ENCODE results near the gene XYLB.
A peak's percentile ranks its signal among the peaks of the same experiment; 100 is the strongest.

The XYLB gene

DNA sequence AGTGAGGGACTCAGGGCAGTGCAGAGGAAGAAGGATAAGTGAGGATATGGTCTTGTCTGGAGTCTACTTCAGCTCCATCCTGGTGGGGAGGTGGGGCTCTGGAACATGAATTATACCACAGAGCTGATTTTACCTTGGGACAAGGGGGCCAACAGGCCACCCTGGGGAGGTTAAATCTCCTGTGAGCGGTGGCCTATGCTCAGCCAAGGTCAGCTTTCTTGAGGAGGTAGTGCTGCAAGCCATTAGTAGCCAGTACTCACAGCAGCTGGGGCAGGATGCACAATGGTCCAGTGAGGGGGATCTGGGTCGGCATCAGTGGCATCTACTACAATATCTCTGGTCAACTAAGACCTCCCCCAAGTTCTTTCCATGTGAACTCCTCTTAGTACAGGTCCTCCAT is 49.7 kb downstream of the XYLB start:
- Histone ChIP-seq H3K4ac (ENCODE audit: low read depth in 1 of 2, low read length in 2 of 2) (no peak overlapping the region), H2BK15ac (ENCODE audit: low read depth, poor library complexity, severe bottlenecking) (no peak overlapping the region), H2BK120ac (ENCODE audit: low read depth, low read length) (no peak overlapping the region), H3K4me1 (ENCODE audit: control insufficient read depth, insufficient read depth, low read depth, low read length) (no peaks in the 10 kb centered on the region), H3K27me3 (ENCODE audit: control insufficient read depth in 1 of 2, insufficient read depth in 1 of 2, low read length in 2 of 2) (no peaks in the 10 kb centered on the region), H3K36me3 (ENCODE audit: control insufficient read depth in 1 of 2, insufficient read depth in 2 of 2, low read depth in 1 of 2, low read length in 2 of 2) (peaks cover 0 to 68% of the 10 kb centered on the region in 2 experiments), H3K9ac (ENCODE audit: low read length) (no peak overlapping the region), H3K79me1 (replicated peaks; ENCODE audit: low read length, poor library complexity, severe bottlenecking) (no peaks in the 10 kb centered on the region), H3K4me2 (ENCODE audit: low read length, poor library complexity, severe bottlenecking) (no peak overlapping the region), H4K8ac (ENCODE audit: low read length) (no peak overlapping the region), H3K18ac (ENCODE audit: low read depth in 1 of 2, low read length in 2 of 2) (no peak overlapping the region), H2AK5ac (ENCODE audit: low read length, severe bottlenecking) (no peak overlapping the region), H2BK5ac (ENCODE audit: low read depth, low read length, poor library complexity, severe bottlenecking) (no peak overlapping the region), H3K23ac (ENCODE audit: low read length in 2 of 2) (no peak overlapping the region), H2AFZ (ENCODE audit: low read depth, low read length) (no peak overlapping the region), H2BK12ac (ENCODE audit: low read length in 2 of 2) (no peak overlapping the region), H3K27ac (ENCODE audit: low read length, poor library complexity, severe bottlenecking) (no peak overlapping the region), H3K14ac (ENCODE audit: low read length in 2 of 2) (no peak overlapping the region), H3K9me3 (ENCODE audit: control insufficient read depth, low read length) (no peaks in the 10 kb centered on the region), H4K91ac (ENCODE audit: low read length) (no peak overlapping the region), H3K4me3 (ENCODE audit: insufficient read depth in 1 of 2, low read depth in 1 of 2, low read length in 2 of 2) (no peak overlapping the region)
- no peak for DNase-seq
- 93% methylated on average over 2 of the region's 2 CpGs for WGBS

GRCh38 chr3:38396861-38397260 is 50.3 kb downstream of the XYLB start:
- no peak overlapping the region for H3K4me3 ChIP-seq (ENCODE audit: insufficient read depth in 1 of 2, low read depth in 1 of 2, low read length in 2 of 2)
- H2BK120ac ChIP-seq (ENCODE audit: low read depth, low read length), result no peak overlapping the region
- no peak overlapping the region for H2BK12ac ChIP-seq (ENCODE audit: low read length in 2 of 2)
- no peak for DNase-seq
- no peak overlapping the region for H2AK5ac ChIP-seq (ENCODE audit: low read length, severe bottlenecking)
- no peak overlapping the region for H3K9ac ChIP-seq (ENCODE audit: low read length)
- no peak overlapping the region for H4K91ac ChIP-seq (ENCODE audit: low read length)
- no peak overlapping the region for H2AFZ ChIP-seq (ENCODE audit: low read depth, low read length)
- no peak overlapping the region for H2BK5ac ChIP-seq (ENCODE audit: low read depth, low read length, poor library complexity, severe bottlenecking)
- WGBS, result 97% methylated on average over 5 of the region's 5 CpGs
- H3K79me1 ChIP-seq (replicated peaks; ENCODE audit: low read length, poor library complexity, severe bottlenecking), result no peaks in the 10 kb centered on the region
- no peak overlapping the region for H3K23ac ChIP-seq (ENCODE audit: low read length in 2 of 2)
- H3K4ac ChIP-seq (ENCODE audit: low read depth in 1 of 2, low read length in 2 of 2), result no peak overlapping the region
- no peak overlapping the region for H4K8ac ChIP-seq (ENCODE audit: low read length)
- no peaks in the 10 kb centered on the region for H3K9me3 ChIP-seq (ENCODE audit: control insufficient read depth, low read length)
- no peak overlapping the region for H3K14ac ChIP-seq (ENCODE audit: low read length in 2 of 2)
- H3K27ac ChIP-seq (ENCODE audit: low read length, poor library complexity, severe bottlenecking), result no peak overlapping the region
- no peak overlapping the region for H2BK15ac ChIP-seq (ENCODE audit: low read depth, poor library complexity, severe bottlenecking)
- no peaks in the 10 kb centered on the region for H3K27me3 ChIP-seq (ENCODE audit: control insufficient read depth in 1 of 2, insufficient read depth in 1 of 2, low read length in 2 of 2)
- no peaks in the 10 kb centered on the region for H3K4me1 ChIP-seq (ENCODE audit: control insufficient read depth, insufficient read depth, low read depth, low read length)
- H3K36me3 ChIP-seq (ENCODE audit: control insufficient read depth in 1 of 2, insufficient read depth in 2 of 2, low read depth in 1 of 2, low read length in 2 of 2), result peaks cover 6 to 69% of the 10 kb centered on the region in 2 experiments
- H3K4me2 ChIP-seq (ENCODE audit: low read length, poor library complexity, severe bottlenecking), result no peak overlapping the region
- no peak overlapping the region for H3K18ac ChIP-seq (ENCODE audit: low read depth in 1 of 2, low read length in 2 of 2)

GRCh38 chr3:38397320-38397719 is 50.7 kb downstream of the XYLB start:
- no peak overlapping the region for H2BK120ac ChIP-seq (ENCODE audit: low read depth, low read length)
- H3K23ac ChIP-seq (ENCODE audit: low read length in 2 of 2), result no peak overlapping the region
- H3K4me1 ChIP-seq (ENCODE audit: control insufficient read depth, insufficient read depth, low read depth, low read length), result no peaks in the 10 kb centered on the region
- peaks cover 6 to 73% of the 10 kb centered on the region in 2 experiments for H3K36me3 ChIP-seq (ENCODE audit: control insufficient read depth in 1 of 2, insufficient read depth in 2 of 2, low read depth in 1 of 2, low read length in 2 of 2)
- DNase-seq, result peak; percentile 40
- no peak overlapping the region for H3K4me2 ChIP-seq (ENCODE audit: low read length, poor library complexity, severe bottlenecking)
- no peak overlapping the region for H3K4ac ChIP-seq (ENCODE audit: low read depth in 1 of 2, low read length in 2 of 2)
- no peaks in the 10 kb centered on the region for H3K79me1 ChIP-seq (replicated peaks; ENCODE audit: low read length, poor library complexity, severe bottlenecking)
- no peak overlapping the region for H3K18ac ChIP-seq (ENCODE audit: low read depth in 1 of 2, low read length in 2 of 2)
- H2BK5ac ChIP-seq (ENCODE audit: low read depth, low read length, poor library complexity, severe bottlenecking), result no peak overlapping the region
- H3K27ac ChIP-seq (ENCODE audit: low read length, poor library complexity, severe bottlenecking), result no peak overlapping the region
- no peak overlapping the region for H3K4me3 ChIP-seq (ENCODE audit: insufficient read depth in 1 of 2, low read depth in 1 of 2, low read length in 2 of 2)
- H2AFZ ChIP-seq (ENCODE audit: low read depth, low read length), result no peak overlapping the region
- H3K9ac ChIP-seq (ENCODE audit: low read length), result no peak overlapping the region
- no peak overlapping the region for H4K8ac ChIP-seq (ENCODE audit: low read length)
- no peak overlapping the region for H2BK12ac ChIP-seq (ENCODE audit: low read length in 2 of 2)
- no peak overlapping the region for H4K91ac ChIP-seq (ENCODE audit: low read length)
- H2AK5ac ChIP-seq (ENCODE audit: low read length, severe bottlenecking), result no peak overlapping the region
- no peaks in the 10 kb centered on the region for H3K9me3 ChIP-seq (ENCODE audit: control insufficient read depth, low read length)
- WGBS, result 56% methylated on average over 5 of the region's 5 CpGs
- no peaks in the 10 kb centered on the region for H3K27me3 ChIP-seq (ENCODE audit: control insufficient read depth in 1 of 2, insufficient read depth in 1 of 2, low read length in 2 of 2)
- H3K14ac ChIP-seq (ENCODE audit: low read length in 2 of 2), result no peak overlapping the region
- H2BK15ac ChIP-seq (ENCODE audit: low read depth, poor library complexity, severe bottlenecking), result no peak overlapping the region

DNA sequence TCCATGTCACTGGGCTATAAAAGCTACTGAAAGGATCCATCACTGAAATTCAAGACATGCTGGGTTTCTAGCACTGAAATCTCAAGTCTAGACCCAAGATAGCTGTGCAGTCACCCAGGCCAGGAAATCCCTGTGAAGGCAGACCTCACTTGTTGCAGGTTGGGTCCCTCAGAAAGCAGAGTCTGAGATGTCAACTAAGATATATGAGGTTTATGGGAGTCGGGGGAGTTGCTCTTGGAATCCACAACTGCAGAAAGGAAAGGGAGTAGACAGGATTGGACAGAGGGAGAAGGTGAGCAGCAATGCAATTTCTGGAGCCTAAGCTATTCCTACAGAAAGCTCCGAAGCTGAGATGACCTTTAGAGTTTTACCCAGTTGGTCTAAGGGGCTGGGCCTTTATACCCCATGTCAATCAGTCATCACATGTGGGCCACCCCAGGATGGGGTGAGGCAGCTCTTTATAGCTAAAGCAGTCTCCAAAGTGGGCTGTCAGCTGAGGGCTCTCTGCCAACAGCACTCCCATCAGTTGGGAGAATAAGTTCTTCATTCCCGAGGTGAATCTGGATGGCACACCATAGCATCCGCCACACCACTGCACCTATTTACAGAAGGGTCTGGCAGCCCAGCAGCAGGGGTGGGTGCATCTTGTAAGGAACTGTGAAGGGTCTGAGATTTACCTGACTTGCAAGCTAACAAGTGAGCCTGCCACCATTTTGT is 54.8 kb downstream of the XYLB start:
- Histone ChIP-seq H3K27ac (ENCODE audit: low read length, poor library complexity, severe bottlenecking) (no peak overlapping the region), H2AK5ac (ENCODE audit: low read length, severe bottlenecking) (no peak overlapping the region), H3K27me3 (ENCODE audit: control insufficient read depth in 1 of 2, insufficient read depth in 1 of 2, low read length in 2 of 2) (no peaks in the 10 kb centered on the region), H3K14ac (ENCODE audit: low read length in 2 of 2) (no peak overlapping the region), H3K36me3 (ENCODE audit: control insufficient read depth in 1 of 2, insufficient read depth in 2 of 2, low read depth in 1 of 2, low read length in 2 of 2) (peaks cover 6 to 62% of the 10 kb centered on the region in 2 experiments), H4K8ac (ENCODE audit: low read length) (no peak overlapping the region), H2BK120ac (ENCODE audit: low read depth, low read length) (no peak overlapping the region), H3K18ac (ENCODE audit: low read depth in 1 of 2, low read length in 2 of 2) (no peak overlapping the region), H3K4ac (ENCODE audit: low read depth in 1 of 2, low read length in 2 of 2) (no peak overlapping the region), H2BK12ac (ENCODE audit: low read length in 2 of 2) (no peak overlapping the region), H3K4me2 (ENCODE audit: low read length, poor library complexity, severe bottlenecking) (no peak overlapping the region), H4K91ac (ENCODE audit: low read length) (no peak overlapping the region), H3K9ac (ENCODE audit: low read length) (no peak overlapping the region), H3K4me1 (ENCODE audit: control insufficient read depth, insufficient read depth, low read depth, low read length) (peaks cover 2% of the 10 kb centered on the region), H2BK15ac (ENCODE audit: low read depth, poor library complexity, severe bottlenecking) (peak overlapping the region; percentile 23), H3K9me3 (ENCODE audit: control insufficient read depth, low read length) (no peaks in the 10 kb centered on the region), H3K79me1 (replicated peaks; ENCODE audit: low read length, poor library complexity, severe bottlenecking) (no peaks in the 10 kb centered on the region), H3K4me3 (ENCODE audit: insufficient read depth in 1 of 2, low read depth in 1 of 2, low read length in 2 of 2) (no peak overlapping the region), H2AFZ (ENCODE audit: low read depth, low read length) (no peak overlapping the region), H2BK5ac (ENCODE audit: low read depth, low read length, poor library complexity, severe bottlenecking) (no peak overlapping the region), H3K23ac (ENCODE audit: low read length in 2 of 2) (peak overlapping the region in 1 of 2 experiments; percentile 54)
- WGBS, result 79% methylated on average over 4 of the region's 4 CpGs
- no peak for DNase-seq
